Measurements from ENCODE around the gene SLC30A10. TPM values are rescaled to one million over a fixed set of nuclear protein-coding genes. Genes with fewer than 3 reads are reported as not detected.
"Not testable (repeated sequence)": the region's sequence is repeated elsewhere in the genome, so short reads cannot be mapped to it uniquely, and the experiment has no call there.

Gene SLC30A10
- total RNA-seq, 1 experiment from 2014 or later = not detected

DNA sequence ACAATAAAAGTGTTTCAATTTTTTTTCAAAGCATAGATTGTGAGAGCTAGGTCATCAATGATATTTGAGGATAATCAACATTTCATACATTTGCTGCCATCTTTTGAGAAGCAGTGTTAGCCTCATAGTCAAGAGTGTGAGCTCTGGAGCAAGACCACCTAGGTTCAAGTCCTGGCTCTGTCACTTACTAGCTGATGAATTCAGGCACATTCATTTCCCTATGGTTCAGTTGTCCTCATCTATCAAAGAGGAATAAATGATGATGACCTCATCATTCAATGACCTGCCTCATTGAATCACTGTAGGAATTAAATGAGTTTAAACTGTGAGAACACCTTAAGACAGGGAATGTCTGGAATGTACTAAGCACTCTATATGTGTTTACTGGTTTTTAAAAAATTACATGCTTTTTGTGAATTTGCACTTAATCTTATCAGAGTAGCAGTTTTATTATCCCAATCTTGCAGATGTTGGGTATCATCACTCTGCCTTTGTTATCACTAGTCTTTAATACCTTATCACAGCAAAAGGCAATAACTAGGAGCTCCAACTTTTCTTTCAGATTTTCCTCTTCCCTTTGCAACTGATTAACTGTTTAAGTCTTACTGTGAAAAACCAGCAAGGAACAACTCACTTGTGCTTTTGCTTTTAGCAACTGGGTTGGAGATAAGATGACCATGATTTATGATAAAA lies 47.4 kb downstream of the SLC30A10 start:
- peaks cover 94% of the 10 kb centered on the region for H3K27me3 Mint-ChIP-seq (ENCODE audit: insufficient read depth, unreplicated experiment)
- POLR2A ChIA-PET = interaction anchor here (0.6 to 1.0 kb wide), 2 partner anchors 32 to 893 kb away, joined by 3 to 4 read pairs; no protein-coding TSS in a partner anchor
- no peaks in the 10 kb centered on the region for H3K9me3 Mint-ChIP-seq (ENCODE audit: unreplicated experiment)
- CTCF ChIA-PET = interaction anchor here (0.5 to 1.4 kb wide), 4 partner anchors 16 to 1359 kb away, joined by 3 to 5 read pairs (median 4); no protein-coding TSS in a partner anchor
- H3K4me3 Mint-ChIP-seq (ENCODE audit: unreplicated experiment) = no peak overlapping the region
- H3K4me1 Mint-ChIP-seq (ENCODE audit: insufficient read depth, unreplicated experiment) = no peaks in the 10 kb centered on the region
- DNase-seq (ENCODE audit: unreplicated experiment) = no peak
- no peak overlapping the region for H3K27ac Mint-ChIP-seq (ENCODE audit: low read depth, unreplicated experiment)
- no TSS peak for BruUV-seq (replicated peaks)
- intact Hi-C loops (cut with micrococcal nuclease) = no loop called here
- no peaks in the 10 kb centered on the region for H3K36me3 Mint-ChIP-seq (ENCODE audit: insufficient read depth, unreplicated experiment)
- TF ChIP-seq, protein P1, sequence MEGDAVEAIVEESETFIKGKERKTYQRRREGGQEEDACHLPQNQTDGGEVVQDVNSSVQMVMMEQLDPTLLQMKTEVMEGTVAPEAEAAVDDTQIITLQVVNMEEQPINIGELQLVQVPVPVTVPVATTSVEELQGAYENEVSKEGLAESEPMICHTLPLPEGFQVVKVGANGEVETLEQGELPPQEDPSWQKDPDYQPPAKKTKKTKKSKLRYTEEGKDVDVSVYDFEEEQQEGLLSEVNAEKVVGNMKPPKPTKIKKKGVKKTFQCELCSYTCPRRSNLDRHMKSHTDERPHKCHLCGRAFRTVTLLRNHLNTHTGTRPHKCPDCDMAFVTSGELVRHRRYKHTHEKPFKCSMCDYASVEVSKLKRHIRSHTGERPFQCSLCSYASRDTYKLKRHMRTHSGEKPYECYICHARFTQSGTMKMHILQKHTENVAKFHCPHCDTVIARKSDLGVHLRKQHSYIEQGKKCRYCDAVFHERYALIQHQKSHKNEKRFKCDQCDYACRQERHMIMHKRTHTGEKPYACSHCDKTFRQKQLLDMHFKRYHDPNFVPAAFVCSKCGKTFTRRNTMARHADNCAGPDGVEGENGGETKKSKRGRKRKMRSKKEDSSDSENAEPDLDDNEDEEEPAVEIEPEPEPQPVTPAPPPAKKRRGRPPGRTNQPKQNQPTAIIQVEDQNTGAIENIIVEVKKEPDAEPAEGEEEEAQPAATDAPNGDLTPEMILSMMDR (IDR thresholded peaks at IDR 0.05; ENCODE audit: unreplicated experiment) = no peak

DNA sequence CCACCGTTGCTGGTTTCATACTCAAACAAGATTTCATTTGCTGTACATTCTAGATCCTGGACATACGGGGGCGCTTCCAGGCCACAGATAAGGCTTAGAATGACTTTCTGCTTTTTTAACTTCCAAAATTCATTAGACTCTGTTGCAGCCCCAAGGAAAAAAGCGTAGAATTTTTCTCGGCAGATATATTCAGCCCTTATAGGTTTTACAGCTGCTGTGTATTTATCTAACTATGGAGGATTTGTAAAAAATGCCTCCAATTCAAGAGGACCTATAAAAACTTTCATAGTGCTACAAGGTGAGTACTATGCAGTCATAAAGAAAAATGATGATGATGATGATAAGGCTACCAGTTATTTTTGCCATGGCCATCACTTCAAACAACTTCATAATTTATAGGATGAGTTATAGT lies 51.6 kb downstream of the SLC30A10 start:
- Mint-ChIP-seq H3K4me3 (ENCODE audit: unreplicated experiment) (no peak overlapping the region), H3K36me3 (ENCODE audit: insufficient read depth, unreplicated experiment) (no peaks in the 10 kb centered on the region), H3K9me3 (ENCODE audit: unreplicated experiment) (no peaks in the 10 kb centered on the region), H3K27me3 (ENCODE audit: insufficient read depth, unreplicated experiment) (peaks cover 95% of the 10 kb centered on the region), H3K27ac (ENCODE audit: low read depth, unreplicated experiment) (no peak overlapping the region), H3K4me1 (ENCODE audit: insufficient read depth, unreplicated experiment) (no peaks in the 10 kb centered on the region)
- POLR2A ChIA-PET = no interaction called here
- CTCF ChIA-PET = interaction anchor here (1.1 kb wide), 2 partner anchors 11 to 121 kb away, joined by 3 to 4 read pairs; no protein-coding TSS in a partner anchor
- intact Hi-C loops (cut with micrococcal nuclease) = loop anchor here (5.0 kb wide), 1 partner anchor 85 kb away; no protein-coding TSS in a partner anchor
- no TSS peak for BruUV-seq (replicated peaks)
- peak; percentile 68 for DNase-seq (ENCODE audit: unreplicated experiment)
- TF ChIP-seq, protein P1 (IDR thresholded peaks at IDR 0.05; ENCODE audit: unreplicated experiment) = peak; percentile 40

DNA sequence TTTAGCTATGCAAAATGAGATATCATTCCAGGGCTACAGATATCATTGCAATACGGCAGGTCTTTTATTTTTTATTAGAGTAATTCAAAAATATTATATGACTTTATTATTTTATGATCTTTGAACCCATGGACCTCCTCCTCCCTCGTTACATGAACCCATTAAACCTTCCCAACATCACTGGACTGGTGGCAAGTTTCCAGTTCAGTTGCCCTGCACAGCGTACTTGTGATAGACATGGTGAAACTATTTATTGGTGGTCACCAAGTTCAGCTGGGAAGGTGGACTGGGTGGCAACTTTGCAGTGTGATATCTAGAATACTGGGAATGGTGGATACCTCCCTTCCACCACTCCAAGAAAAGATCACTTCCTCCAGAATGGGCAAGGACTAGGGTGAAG lies 52.5 kb downstream of the SLC30A10 start:
- DNase-seq (ENCODE audit: unreplicated experiment) = no peak
- TF ChIP-seq, protein P1 (IDR thresholded peaks at IDR 0.05; ENCODE audit: unreplicated experiment) = no peak
- ChIA-PET CTCF (interaction anchor here (0.6 to 0.7 kb wide), 3 partner anchors 17 to 1973 kb away, joined by 3 read pairs; no protein-coding TSS in a partner anchor), POLR2A (no interaction called here)
- Mint-ChIP-seq H3K27me3 (ENCODE audit: insufficient read depth, unreplicated experiment) (peaks cover 95% of the 10 kb centered on the region), H3K36me3 (ENCODE audit: insufficient read depth, unreplicated experiment) (no peaks in the 10 kb centered on the region), H3K4me3 (ENCODE audit: unreplicated experiment) (no peak overlapping the region), H3K4me1 (ENCODE audit: insufficient read depth, unreplicated experiment) (no peaks in the 10 kb centered on the region), H3K9me3 (ENCODE audit: unreplicated experiment) (no peaks in the 10 kb centered on the region), H3K27ac (ENCODE audit: low read depth, unreplicated experiment) (no peak overlapping the region)
- no TSS peak for BruUV-seq (replicated peaks)
- intact Hi-C loops (cut with micrococcal nuclease) = loop anchor here (5.0 kb wide), 1 partner anchor 86 kb away; no protein-coding TSS in a partner anchor

DNA sequence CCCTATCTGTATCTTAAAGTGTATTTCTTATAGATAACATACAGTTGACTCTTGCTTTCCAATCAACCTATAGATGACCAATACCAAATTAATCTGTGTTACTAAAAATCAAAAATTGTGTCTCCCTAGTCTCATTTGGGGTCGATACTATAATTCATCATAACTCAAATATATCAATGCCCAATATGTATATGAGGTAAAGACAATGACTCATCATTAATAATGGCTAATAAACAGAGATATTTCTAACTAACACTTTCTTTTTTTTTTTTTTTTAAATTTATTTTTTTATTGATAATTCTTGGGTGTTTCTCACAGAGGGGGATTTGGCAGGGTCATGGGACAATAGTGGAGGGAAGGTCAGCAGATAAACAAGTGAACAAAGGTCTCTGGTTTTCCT lies 55.8 kb downstream of the SLC30A10 start:
- POLR2A ChIA-PET; BruUV-seq (replicated peaks); CTCF ChIA-PET; H3K4me3 Mint-ChIP-seq (ENCODE audit: unreplicated experiment); H3K9me3 Mint-ChIP-seq (ENCODE audit: unreplicated experiment); H3K36me3 Mint-ChIP-seq (ENCODE audit: insufficient read depth, unreplicated experiment); DNase-seq (ENCODE audit: unreplicated experiment); intact Hi-C loops (cut with micrococcal nuclease); H3K4me1 Mint-ChIP-seq (ENCODE audit: insufficient read depth, unreplicated experiment); H3K27ac Mint-ChIP-seq (ENCODE audit: low read depth, unreplicated experiment): not testable (repeated sequence)
- H3K27me3 Mint-ChIP-seq (ENCODE audit: insufficient read depth, unreplicated experiment) = peaks cover 79% of the 10 kb centered on the region
